Fibroblast of skin of back (primary cell): ENCODE measurements around the gene EPGN.
"Not testable (repeated sequence)": the region's sequence is repeated elsewhere in the genome, so short reads cannot be mapped to it uniquely, and the experiment has no call there.

Source experiments
- DNase-seq: peaks from one replicate; pipeline ENCODE4 v3.0.0-alpha.2; 2013

The EPGN gene

GRCh38 chr4:74340421-74340820 lies 32.2 kb downstream of the EPGN start:
- not testable (repeated sequence) for DNase-seq

GRCh38 chr4:74344031-74344430 lies 35.8 kb downstream of the EPGN start:
- DNase-seq: no peak

- DNase-seq: no peak
Observed at GRCh38 chr4:74353858-74354257, 45.6 kb downstream of the EPGN start.

- DNase-seq: no peak
Observed at GRCh38 chr4:74357965-74358364, 49.7 kb downstream of the EPGN start.

DNA sequence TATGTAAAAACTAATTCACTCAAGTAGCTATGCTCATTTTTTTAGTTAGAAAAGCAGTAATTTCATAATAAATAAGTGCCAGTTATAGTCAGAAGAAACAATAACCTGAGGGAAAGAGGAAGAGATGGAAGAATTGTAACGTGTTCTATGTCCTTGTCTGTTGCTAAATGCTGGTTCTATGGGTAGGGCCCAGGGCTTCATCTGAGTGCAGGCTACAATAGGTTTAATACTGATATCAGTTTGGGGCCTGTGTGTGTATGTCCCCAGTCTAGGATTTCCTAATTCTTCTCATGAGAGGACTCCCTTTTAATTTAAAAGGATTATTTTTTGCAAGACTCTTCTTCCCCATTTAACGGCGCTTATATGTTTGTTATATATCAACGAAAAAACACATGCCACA lies 53.4 kb downstream of the EPGN start:
- no peak for DNase-seq

DNA sequence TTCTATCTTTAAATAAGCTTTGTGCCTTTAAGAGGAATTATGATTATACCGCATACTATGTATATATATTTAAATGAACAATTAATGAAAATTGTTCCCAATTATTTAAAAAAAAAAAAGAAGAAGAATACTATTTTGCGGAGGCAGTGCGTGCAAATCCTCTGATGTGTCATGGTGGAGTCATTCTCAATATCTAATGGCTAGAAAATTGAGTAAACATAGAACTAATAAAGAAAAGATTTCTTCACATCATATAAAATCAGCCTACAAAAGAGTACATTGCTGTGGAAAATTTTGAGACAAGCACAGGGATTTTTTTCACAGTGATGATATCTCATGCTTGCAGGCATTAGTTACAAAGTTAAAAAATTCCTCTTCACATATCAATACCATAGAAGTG lies 54.1 kb downstream of the EPGN start:
- DNase-seq: no peak

GRCh38 chr4:74364256-74364651 lies 56.0 kb downstream of the EPGN start:
- no peak for DNase-seq

DNA sequence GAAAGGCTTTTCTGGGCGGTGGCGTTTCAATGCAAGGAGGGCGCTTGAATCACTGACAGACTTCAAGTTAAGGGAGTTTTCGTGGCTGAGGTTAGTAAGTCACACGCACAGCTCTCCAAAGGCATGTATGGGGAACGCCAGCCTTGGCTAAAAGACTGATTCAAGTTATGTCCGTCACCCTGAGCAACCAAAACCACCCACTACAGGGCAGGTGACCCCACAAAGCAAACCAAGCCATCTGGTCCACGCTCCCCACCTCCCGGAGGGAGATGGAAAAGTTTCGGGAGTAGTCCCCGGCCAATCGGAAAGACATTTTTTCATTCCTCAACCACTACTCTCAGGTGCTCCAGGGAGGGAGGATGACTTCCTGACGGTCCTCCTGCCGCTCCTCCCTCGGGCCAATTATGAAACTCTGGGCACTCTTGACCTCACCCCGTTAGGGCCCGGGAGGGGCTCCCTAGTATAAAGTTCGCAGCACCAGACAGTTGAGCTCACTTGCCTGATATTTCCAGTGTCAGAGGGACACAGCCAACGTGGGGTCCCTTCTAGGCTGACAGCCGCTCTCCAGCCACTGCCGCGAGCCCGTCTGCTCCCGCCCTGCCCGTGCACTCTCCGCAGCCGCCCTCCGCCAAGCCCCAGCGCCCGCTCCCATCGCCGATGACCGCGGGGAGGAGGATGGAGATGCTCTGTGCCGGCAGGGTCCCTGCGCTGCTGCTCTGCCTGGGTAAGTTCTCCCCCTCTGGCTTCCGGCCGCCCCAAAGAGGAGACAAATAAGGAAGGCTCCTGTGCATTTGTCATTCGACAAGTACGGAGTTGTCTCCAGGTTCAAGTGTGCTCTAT lies 56.6 kb downstream of the EPGN start, which contains the start of gene EREG:
Gene EREG (plus strand): TSS at position 494 of the 840 bp plus-strand sequence. CDS start 164 bp downstream, at position 658.
- DNase-seq: peak; percentile 36

DNA sequence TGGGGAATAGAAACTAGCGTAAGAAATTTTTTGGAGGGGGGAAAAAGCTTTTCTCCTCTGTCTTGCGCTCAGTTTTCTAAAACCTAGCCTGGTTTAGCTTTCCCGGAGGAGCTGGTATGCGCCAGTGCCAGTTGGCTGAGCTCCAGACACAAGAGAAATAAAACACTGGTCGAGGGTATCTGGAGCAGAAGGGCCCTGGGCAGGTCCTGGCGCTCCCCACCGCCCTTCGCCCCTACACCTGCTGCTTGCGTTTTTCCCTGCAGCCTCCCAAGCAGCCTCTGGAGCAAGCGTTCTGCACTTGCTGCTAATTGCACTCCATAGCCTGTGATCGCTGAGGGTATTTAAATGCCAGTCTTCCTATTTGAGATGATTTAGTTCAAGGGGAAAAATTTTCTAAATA lies 57.5 kb downstream of the EPGN start:
- peak; percentile 8 for DNase-seq
